ENCODE results near the gene ASCL3.

ASCL3 gene

DNA sequence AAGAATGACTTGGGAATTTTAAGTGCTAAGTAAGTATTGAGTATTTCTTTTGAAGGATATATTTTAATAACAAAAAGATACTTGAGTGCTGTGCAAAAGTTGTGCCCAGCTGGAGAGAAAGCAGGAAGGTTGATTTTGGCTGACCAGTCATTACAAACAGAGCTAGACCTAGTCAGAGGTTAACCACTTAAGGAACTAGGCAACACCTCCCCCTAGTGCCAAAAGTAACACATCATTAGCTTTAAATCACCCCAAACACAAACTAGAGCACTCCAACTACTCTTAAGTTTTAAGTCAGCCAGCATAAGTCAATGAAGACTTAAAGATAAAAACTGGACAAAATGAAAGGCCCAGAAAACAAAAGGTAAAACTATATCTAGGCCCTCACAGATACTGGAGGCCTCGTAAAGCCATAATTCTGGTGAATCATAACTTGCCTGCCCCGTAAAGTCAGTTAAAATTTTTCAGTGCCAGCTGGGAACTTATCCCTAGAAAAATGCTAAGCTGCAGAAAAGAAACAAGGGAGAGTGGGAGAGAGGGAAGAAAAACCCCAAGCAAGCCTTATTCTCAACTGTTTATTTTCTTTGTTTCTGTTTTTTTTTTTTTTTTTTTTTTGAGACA is 16.8 kb upstream of the ASCL3 start:
- H3K4me3 Mint-ChIP-seq = peak overlapping the region; percentile 2 to 46 (median 19)
- no peaks in the 10 kb centered on the region for H3K9me3 Mint-ChIP-seq
- peaks cover 12% of the 10 kb centered on the region for H3K36me3 Mint-ChIP-seq (ENCODE audit: low read depth)
- no peaks in the 10 kb centered on the region for H3K27me3 Mint-ChIP-seq (ENCODE audit: low read depth)
- peak overlapping the region; percentile 11 to 73 (median 50) for H3K27ac Mint-ChIP-seq
- H3K4me1 Mint-ChIP-seq = peaks cover 23% of the 10 kb centered on the region
- TF ChIP-seq, protein P1, sequence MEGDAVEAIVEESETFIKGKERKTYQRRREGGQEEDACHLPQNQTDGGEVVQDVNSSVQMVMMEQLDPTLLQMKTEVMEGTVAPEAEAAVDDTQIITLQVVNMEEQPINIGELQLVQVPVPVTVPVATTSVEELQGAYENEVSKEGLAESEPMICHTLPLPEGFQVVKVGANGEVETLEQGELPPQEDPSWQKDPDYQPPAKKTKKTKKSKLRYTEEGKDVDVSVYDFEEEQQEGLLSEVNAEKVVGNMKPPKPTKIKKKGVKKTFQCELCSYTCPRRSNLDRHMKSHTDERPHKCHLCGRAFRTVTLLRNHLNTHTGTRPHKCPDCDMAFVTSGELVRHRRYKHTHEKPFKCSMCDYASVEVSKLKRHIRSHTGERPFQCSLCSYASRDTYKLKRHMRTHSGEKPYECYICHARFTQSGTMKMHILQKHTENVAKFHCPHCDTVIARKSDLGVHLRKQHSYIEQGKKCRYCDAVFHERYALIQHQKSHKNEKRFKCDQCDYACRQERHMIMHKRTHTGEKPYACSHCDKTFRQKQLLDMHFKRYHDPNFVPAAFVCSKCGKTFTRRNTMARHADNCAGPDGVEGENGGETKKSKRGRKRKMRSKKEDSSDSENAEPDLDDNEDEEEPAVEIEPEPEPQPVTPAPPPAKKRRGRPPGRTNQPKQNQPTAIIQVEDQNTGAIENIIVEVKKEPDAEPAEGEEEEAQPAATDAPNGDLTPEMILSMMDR (IDR thresholded peaks at IDR 0.05; ENCODE audit: unreplicated experiment in 3 of 3) = peak; percentile 53 to 63 (median 54)

DNA sequence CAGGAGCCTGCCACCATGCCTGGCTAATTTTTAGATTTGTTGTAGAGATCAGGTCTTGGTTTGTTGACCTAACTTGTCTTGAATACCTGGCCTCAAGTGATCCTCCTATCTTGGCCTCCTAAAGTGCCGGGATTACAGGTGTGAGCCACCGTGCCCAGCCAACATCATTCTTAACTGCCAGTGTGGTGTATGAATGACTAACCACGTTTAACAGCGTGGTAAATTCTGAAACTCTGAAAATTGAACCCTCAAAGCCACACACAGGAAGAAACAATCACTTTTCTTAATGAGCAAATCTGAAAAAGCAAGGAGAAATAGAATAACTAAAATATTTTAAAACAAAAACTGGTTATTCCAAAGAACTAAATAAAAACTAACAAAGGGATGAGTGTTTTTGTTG is 14.0 kb upstream of the ASCL3 start:
- peaks cover 26% of the 10 kb centered on the region for H3K36me3 Mint-ChIP-seq (ENCODE audit: low read depth)
- H3K9me3 Mint-ChIP-seq = no peaks in the 10 kb centered on the region
- H3K4me1 Mint-ChIP-seq = peaks cover 9% of the 10 kb centered on the region
- TF ChIP-seq, protein P1 (IDR thresholded peaks at IDR 0.05; ENCODE audit: unreplicated experiment in 3 of 3) = no peak
- H3K27me3 Mint-ChIP-seq (ENCODE audit: low read depth) = no peaks in the 10 kb centered on the region
- no peak overlapping the region for H3K27ac Mint-ChIP-seq
- no peak overlapping the region for H3K4me3 Mint-ChIP-seq

DNA sequence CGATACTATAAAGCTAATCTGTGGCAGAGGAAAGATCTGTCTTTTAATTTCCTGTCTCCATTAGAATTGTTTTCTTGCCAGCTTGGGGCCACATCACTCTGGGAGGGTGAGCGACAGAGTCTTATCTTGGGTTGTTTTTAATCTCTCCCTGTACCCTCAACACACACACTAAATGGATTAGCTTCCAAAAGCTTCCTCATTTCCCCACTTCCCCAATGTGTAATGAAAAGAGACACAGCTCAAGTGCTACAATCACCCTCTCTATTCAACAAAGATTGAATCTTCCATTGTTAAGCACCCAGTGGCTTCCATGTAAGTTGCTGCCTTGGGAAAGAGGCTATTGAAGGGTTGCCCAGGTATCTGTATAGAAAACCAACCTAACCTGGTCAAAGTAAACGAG is 6.1 kb upstream of the ASCL3 start:
- H3K36me3 Mint-ChIP-seq (ENCODE audit: low read depth) = peaks cover 35% of the 10 kb centered on the region
- no peaks in the 10 kb centered on the region for H3K9me3 Mint-ChIP-seq
- no peak overlapping the region for H3K4me3 Mint-ChIP-seq
- no peak overlapping the region for H3K27ac Mint-ChIP-seq
- no peaks in the 10 kb centered on the region for H3K4me1 Mint-ChIP-seq
- H3K27me3 Mint-ChIP-seq (ENCODE audit: low read depth) = no peaks in the 10 kb centered on the region
- TF ChIP-seq, protein P1 (IDR thresholded peaks at IDR 0.05; ENCODE audit: unreplicated experiment in 3 of 3) = no peak

DNA sequence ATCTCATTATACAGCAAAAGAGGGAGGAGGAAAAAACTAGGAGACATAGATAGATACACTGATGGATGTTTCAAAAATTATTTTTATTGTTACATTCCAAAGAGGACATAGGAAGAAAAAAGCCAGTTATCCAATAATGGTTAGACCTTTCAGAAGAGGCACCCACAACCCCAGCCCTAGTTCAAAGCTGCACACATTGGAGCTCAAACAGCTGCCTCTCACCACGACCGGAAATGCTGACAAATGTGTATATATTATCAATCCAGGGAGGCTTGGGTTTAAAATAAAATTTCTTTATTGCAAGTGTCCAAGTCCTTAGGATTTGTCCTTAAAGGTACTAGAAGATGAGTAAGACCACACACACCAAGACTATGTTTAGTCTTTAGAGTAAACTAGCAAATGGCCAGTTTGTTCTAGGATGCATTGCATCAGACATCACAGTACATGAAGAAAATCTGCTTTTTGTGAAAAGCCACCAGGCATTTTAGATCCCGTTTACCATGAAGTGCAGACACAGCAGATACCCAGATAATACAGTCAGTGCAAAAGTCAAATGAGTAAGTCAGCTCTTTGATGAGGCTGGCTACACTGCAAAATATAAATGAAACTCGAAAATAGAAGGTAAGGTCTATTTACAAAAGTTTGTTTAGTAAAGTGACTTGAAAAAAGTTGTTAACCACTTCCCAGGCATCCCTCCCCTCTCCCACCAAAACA is 4.6 kb upstream of the ASCL3 start:
- no peaks in the 10 kb centered on the region for H3K9me3 Mint-ChIP-seq
- H3K36me3 Mint-ChIP-seq (ENCODE audit: low read depth) = peaks cover 25% of the 10 kb centered on the region
- TF ChIP-seq, protein P1 (IDR thresholded peaks at IDR 0.05; ENCODE audit: unreplicated experiment in 3 of 3) = no peak

DNA sequence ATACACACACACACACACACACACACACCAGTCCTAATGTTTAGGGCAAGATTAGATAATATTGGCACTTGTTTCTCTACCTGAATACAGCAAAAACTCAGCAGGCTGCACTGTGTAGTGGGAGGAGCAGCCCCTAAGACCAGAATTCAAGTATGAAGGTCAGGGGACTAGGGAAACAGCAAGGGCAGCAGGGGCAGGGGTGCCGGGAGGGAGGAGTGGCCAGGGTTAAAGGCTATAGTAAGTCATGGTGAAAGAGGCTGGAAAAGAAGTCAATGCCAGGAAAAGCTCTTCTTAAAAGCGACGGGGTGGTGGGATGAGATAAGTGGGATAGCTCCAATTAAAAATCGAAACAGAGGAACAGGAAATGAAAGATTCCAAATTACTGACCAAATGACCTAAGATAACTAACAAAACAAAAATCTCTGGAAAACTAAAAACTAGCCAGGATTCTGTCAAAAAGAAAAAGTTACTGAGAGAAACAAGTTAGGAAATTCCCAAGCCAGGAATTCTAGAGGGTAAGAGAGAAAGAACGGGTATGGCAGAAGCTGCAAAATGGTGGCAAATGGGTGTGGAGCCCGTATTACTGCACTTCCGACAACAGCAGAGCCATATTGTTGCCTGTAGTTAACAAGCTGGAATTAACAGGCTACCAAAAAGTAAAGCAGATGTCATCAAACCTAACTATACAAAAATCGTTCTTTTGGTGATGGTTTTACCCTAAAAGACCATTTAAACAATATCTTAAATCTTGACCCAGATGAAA is 1.3 kb downstream of the ASCL3 start:
- Mint-ChIP-seq H3K27me3 (ENCODE audit: low read depth) (peaks cover 4% of the 10 kb centered on the region), H3K4me1 (peaks cover 10% of the 10 kb centered on the region), H3K4me3 (no peak overlapping the region), H3K27ac (peak overlapping the region in 1 of 3 experiments; percentile 44), H3K36me3 (ENCODE audit: low read depth) (no peaks in the 10 kb centered on the region), H3K9me3 (no peaks in the 10 kb centered on the region)
- TF ChIP-seq, protein P1 (IDR thresholded peaks at IDR 0.05; ENCODE audit: unreplicated experiment in 3 of 3) = no peak

More for the DNA sequence above, 4.6 kb upstream of the ASCL3 start:
- Mint-ChIP-seq H3K4me3 (no peak overlapping the region), H3K4me1 (no peaks in the 10 kb centered on the region), H3K27me3 (ENCODE audit: low read depth) (no peaks in the 10 kb centered on the region), H3K27ac (no peak overlapping the region)
